Measurements from ENCODE around the gene TMEM269. TPM values are rescaled to one million over a fixed set of nuclear protein-coding genes. Genes with fewer than 3 reads are reported as not detected.

TMEM269 gene
- under 0.01 TPM in 2 replicates for total RNA-seq

GRCh38 chr1:42784946-42785693 lies at the start of gene TMEM269:
TSS of gene TMEM269 (plus strand) at chr1:42784991. CDS start at chr1:42789894, 4,903 bp downstream.
- H2AFZ ChIP-seq (ENCODE audit: low read length): peak within 1 kb of the TSS; percentile 83
- DNase-seq (ENCODE audit: insufficient read length, low spot score, missing footprints): no peak
- H3K4me1 ChIP-seq (ENCODE audit: insufficient read depth, low read length): peaks cover 5% of the 10 kb centered on the region
- H3K9me3 ChIP-seq (ENCODE audit: low read depth, low read length): no peaks in the 10 kb centered on the region
- peak within 1 kb of the TSS; percentile 67 for H3K4me3 ChIP-seq (ENCODE audit: insufficient read depth, low read length)
- H3K4me2 ChIP-seq (ENCODE audit: insufficient read depth, low read length): peak within 1 kb of the TSS; percentile 84
- H3K36me3 ChIP-seq (ENCODE audit: insufficient read depth, low read length): peaks cover 7% of the 10 kb centered on the region
- H3K27ac ChIP-seq (ENCODE audit: low read depth, low read length): no peak within 1 kb of the TSS
- no peaks in the 10 kb centered on the region for H3K27me3 ChIP-seq (ENCODE audit: insufficient read depth, low read length)
- no peaks in the 10 kb centered on the region for H3K79me2 ChIP-seq (ENCODE audit: insufficient read depth, low read length)
- H4K20me1 ChIP-seq (ENCODE audit: insufficient read depth, low read length): no peaks in the 10 kb centered on the region
- TF ChIP-seq CTCF (IDR thresholded peaks at IDR 0.05; ENCODE audit: extremely low read depth, low read depth, low read length): no peak

GRCh38 chr1:42735056-42735455 lies 49.7 kb upstream of the TMEM269 start:
- Histone ChIP-seq H3K27me3 (ENCODE audit: insufficient read depth, low read length) (no peaks in the 10 kb centered on the region), H3K9me3 (ENCODE audit: low read depth, low read length) (no peaks in the 10 kb centered on the region), H3K79me2 (ENCODE audit: insufficient read depth, low read length) (no peaks in the 10 kb centered on the region), H3K4me1 (ENCODE audit: insufficient read depth, low read length) (no peaks in the 10 kb centered on the region), H3K36me3 (ENCODE audit: insufficient read depth, low read length) (no peaks in the 10 kb centered on the region), H4K20me1 (ENCODE audit: insufficient read depth, low read length) (no peaks in the 10 kb centered on the region), H2AFZ (ENCODE audit: low read length) (no peak overlapping the region), H3K4me2 (ENCODE audit: insufficient read depth, low read length) (no peak overlapping the region), H3K27ac (ENCODE audit: low read depth, low read length) (no peak overlapping the region), H3K4me3 (ENCODE audit: insufficient read depth, low read length) (no peak overlapping the region)
- TF ChIP-seq CTCF (IDR thresholded peaks at IDR 0.05; ENCODE audit: extremely low read depth, low read depth, low read length): no peak
- peak; percentile 27 for DNase-seq (ENCODE audit: insufficient read length, low spot score, missing footprints)

GRCh38 chr1:42735477-42736105 lies 49.2 kb upstream of the TMEM269 start:
- Histone ChIP-seq H2AFZ (ENCODE audit: low read length) (no peak overlapping the region), H3K79me2 (ENCODE audit: insufficient read depth, low read length) (no peaks in the 10 kb centered on the region), H4K20me1 (ENCODE audit: insufficient read depth, low read length) (no peaks in the 10 kb centered on the region), H3K4me1 (ENCODE audit: insufficient read depth, low read length) (no peaks in the 10 kb centered on the region), H3K27me3 (ENCODE audit: insufficient read depth, low read length) (no peaks in the 10 kb centered on the region), H3K9me3 (ENCODE audit: low read depth, low read length) (no peaks in the 10 kb centered on the region), H3K36me3 (ENCODE audit: insufficient read depth, low read length) (no peaks in the 10 kb centered on the region), H3K27ac (ENCODE audit: low read depth, low read length) (no peak overlapping the region), H3K4me2 (ENCODE audit: insufficient read depth, low read length) (no peak overlapping the region), H3K4me3 (ENCODE audit: insufficient read depth, low read length) (no peak overlapping the region)
- no peak for TF ChIP-seq CTCF (IDR thresholded peaks at IDR 0.05; ENCODE audit: extremely low read depth, low read depth, low read length)
- peak; percentile 29 for DNase-seq (ENCODE audit: insufficient read length, low spot score, missing footprints)

- H3K27me3 ChIP-seq (ENCODE audit: insufficient read depth, low read length): no peaks in the 10 kb centered on the region
- H3K79me2 ChIP-seq (ENCODE audit: insufficient read depth, low read length): no peaks in the 10 kb centered on the region
- no peaks in the 10 kb centered on the region for H4K20me1 ChIP-seq (ENCODE audit: insufficient read depth, low read length)
- H3K9me3 ChIP-seq (ENCODE audit: low read depth, low read length): no peaks in the 10 kb centered on the region
- no peaks in the 10 kb centered on the region for H3K36me3 ChIP-seq (ENCODE audit: insufficient read depth, low read length)
- peak; percentile 93 for DNase-seq (ENCODE audit: insufficient read length, low spot score, missing footprints)
- TF ChIP-seq CTCF (IDR thresholded peaks at IDR 0.05; ENCODE audit: extremely low read depth, low read depth, low read length): peak; percentile 44
- no peak overlapping the region for H3K27ac ChIP-seq (ENCODE audit: low read depth, low read length)
- H2AFZ ChIP-seq (ENCODE audit: low read length): no peak overlapping the region
- no peaks in the 10 kb centered on the region for H3K4me1 ChIP-seq (ENCODE audit: insufficient read depth, low read length)
- H3K4me3 ChIP-seq (ENCODE audit: insufficient read depth, low read length): no peak overlapping the region
- no peak overlapping the region for H3K4me2 ChIP-seq (ENCODE audit: insufficient read depth, low read length)
These were observed 48.6 kb upstream of the TMEM269 start for GRCh38 chr1:42736152-42736551.
